Measurements from ENCODE around the gene FBXO31.
A peak's percentile ranks its signal among the peaks of the same experiment; 100 is the strongest.

Gene FBXO31

GRCh38 chr16:87339086-87339723 is 44.4 kb downstream of the FBXO31 start:
- DNase-seq: no peak

- DNase-seq: no peak
Observed at GRCh38 chr16:87338155-87338765, 45.3 kb downstream of the FBXO31 start.

GRCh38 chr16:87337262-87337771 is 46.3 kb downstream of the FBXO31 start:
- DNase-seq: no peak

- no peak for DNase-seq
Observed at GRCh38 chr16:87336434-87337240, 46.9 kb downstream of the FBXO31 start.

GRCh38 chr16:87335625-87336433 is 47.7 kb downstream of the FBXO31 start:
- no peak for DNase-seq

- DNase-seq: no peak
Observed at GRCh38 chr16:87334651-87335624, 48.6 kb downstream of the FBXO31 start.

GRCh38 chr16:87333581-87334331 is 49.8 kb downstream of the FBXO31 start:
- no peak for DNase-seq

- DNase-seq: no peak
Observed at GRCh38 chr16:87333101-87333500, 50.5 kb downstream of the FBXO31 start.

GRCh38 chr16:87332150-87332549 is 51.4 kb downstream of the FBXO31 start:
- no peak for DNase-seq

GRCh38 chr16:87331241-87331801 is 52.3 kb downstream of the FBXO31 start:
- no peak for DNase-seq

GRCh38 chr16:87330646-87331045 is 52.9 kb downstream of the FBXO31 start:
- DNase-seq: no peak

GRCh38 chr16:87330257-87330624 is 53.3 kb downstream of the FBXO31 start:
- DNase-seq: no peak

- DNase-seq: no peak
Observed at GRCh38 chr16:87329436-87330256, 53.9 kb downstream of the FBXO31 start.

- no peak for DNase-seq
Observed at GRCh38 chr16:87328846-87329245, 54.7 kb downstream of the FBXO31 start.

GRCh38 chr16:87327798-87328495 is 55.6 kb downstream of the FBXO31 start:
- DNase-seq: no peak

- no peak for DNase-seq
Observed at GRCh38 chr16:87326151-87326571, 57.4 kb downstream of the FBXO31 start.

- DNase-seq: no peak
Observed at GRCh38 chr16:87325423-87325858, 58.1 kb downstream of the FBXO31 start.

GRCh38 chr16:87324411-87325275 is 58.9 kb downstream of the FBXO31 start:
- peak; percentile 42 for DNase-seq

Measured in NCI-H2171 treated with DMSO at 0.1 percent for 48 hours (cell line).